Mammary epithelial cell (primary cell): ENCODE data around the gene L3MBTL4.

Experiments used
- EZH2 ChIP-seq: IDR thresholded peaks from 2 replicates; pipeline ENCODE4 v1.6.1; 2012; ENCODE audit warnings: low read length, inconsistent platforms, borderline replicate concordance
- TF ChIP-seq, protein P1 (sequence below), 2 donors: IDR thresholded peaks in 1 of 2; conservative IDR thresholded peaks in 1 of 2; 2 replicates each; pipeline ENCODE4 v1.5.1; 2011 to 2012; ENCODE audit warnings: inconsistent platforms in 2 of 2, low read length in 2 of 2, mild to moderate bottlenecking in 2 of 2, control low read depth in 1 of 2, low read depth in 1 of 2; ENCODE audit not compliant: insufficient read depth in 1 of 2; ENCODE audit errors: extremely low read depth in 1 of 2

DNA sequence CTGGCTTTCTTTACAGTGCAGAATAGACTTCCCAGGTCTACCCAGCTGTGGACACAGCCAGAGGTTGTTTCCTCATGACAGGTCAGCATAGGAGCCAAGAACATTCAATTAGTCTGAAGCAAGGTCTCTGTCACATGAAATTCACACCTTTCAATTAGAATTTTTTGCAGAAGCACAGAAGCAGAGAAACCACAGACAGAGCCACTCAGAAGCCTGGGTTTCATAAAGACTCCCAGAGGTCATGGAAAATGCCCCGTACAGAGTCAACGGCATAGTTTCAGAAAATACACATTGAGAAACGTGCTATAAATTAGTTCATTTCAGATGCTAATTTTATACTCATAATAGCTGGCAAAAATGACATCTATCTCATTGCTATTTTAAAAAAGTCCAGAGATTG lies 432.4 kb downstream of the L3MBTL4 start:
- TF ChIP-seq, protein P1, sequence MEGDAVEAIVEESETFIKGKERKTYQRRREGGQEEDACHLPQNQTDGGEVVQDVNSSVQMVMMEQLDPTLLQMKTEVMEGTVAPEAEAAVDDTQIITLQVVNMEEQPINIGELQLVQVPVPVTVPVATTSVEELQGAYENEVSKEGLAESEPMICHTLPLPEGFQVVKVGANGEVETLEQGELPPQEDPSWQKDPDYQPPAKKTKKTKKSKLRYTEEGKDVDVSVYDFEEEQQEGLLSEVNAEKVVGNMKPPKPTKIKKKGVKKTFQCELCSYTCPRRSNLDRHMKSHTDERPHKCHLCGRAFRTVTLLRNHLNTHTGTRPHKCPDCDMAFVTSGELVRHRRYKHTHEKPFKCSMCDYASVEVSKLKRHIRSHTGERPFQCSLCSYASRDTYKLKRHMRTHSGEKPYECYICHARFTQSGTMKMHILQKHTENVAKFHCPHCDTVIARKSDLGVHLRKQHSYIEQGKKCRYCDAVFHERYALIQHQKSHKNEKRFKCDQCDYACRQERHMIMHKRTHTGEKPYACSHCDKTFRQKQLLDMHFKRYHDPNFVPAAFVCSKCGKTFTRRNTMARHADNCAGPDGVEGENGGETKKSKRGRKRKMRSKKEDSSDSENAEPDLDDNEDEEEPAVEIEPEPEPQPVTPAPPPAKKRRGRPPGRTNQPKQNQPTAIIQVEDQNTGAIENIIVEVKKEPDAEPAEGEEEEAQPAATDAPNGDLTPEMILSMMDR (conservative IDR thresholded peaks at IDR 0.05 in 1 of 2, IDR thresholded peaks at IDR 0.05 in 1 of 2; ENCODE audit: extremely low read depth in 1 of 2, insufficient read depth in 1 of 2, low read depth in 1 of 2, low read length in 2 of 2): no peak
- no peak for TF ChIP-seq EZH2
